Measurements from ENCODE around the gene MAP10. TPM values are rescaled to one million over a fixed set of nuclear protein-coding genes. Genes with fewer than 3 reads are reported as not detected.
A peak's percentile ranks its signal among the peaks of the same experiment; 100 is the strongest.

MAP10 gene
- total RNA-seq, 1 donor from 2014 or later, result 3.2 TPM

DNA sequence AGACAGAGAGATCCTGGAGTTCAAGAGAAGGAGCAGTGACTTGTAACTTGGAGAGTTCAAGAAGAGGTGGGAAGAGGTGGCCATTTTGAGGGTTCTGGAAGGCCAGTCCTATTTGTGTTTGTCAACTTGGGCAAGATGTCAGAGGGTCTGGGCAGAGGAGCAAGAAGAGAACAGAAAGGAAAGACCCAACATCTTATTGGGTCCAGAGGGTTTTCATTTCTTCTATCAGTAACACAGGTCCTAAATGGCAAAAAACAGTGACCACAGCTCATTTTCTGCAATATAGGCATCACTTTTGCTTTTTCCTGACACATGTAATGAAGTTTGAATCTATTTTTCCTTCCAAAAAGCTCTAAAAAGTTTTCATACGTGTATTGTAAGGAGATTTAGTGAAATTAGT is 38.3 kb upstream of the MAP10 start:
- no peak for DNase-seq
- intact Hi-C loops (cut with micrococcal nuclease), result no loop called here
- peaks cover 19% of the 10 kb centered on the region for H3K4me1 ChIP-seq
- no peak overlapping the region for H3K4me3 ChIP-seq
- TF ChIP-seq, protein P1, sequence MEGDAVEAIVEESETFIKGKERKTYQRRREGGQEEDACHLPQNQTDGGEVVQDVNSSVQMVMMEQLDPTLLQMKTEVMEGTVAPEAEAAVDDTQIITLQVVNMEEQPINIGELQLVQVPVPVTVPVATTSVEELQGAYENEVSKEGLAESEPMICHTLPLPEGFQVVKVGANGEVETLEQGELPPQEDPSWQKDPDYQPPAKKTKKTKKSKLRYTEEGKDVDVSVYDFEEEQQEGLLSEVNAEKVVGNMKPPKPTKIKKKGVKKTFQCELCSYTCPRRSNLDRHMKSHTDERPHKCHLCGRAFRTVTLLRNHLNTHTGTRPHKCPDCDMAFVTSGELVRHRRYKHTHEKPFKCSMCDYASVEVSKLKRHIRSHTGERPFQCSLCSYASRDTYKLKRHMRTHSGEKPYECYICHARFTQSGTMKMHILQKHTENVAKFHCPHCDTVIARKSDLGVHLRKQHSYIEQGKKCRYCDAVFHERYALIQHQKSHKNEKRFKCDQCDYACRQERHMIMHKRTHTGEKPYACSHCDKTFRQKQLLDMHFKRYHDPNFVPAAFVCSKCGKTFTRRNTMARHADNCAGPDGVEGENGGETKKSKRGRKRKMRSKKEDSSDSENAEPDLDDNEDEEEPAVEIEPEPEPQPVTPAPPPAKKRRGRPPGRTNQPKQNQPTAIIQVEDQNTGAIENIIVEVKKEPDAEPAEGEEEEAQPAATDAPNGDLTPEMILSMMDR (IDR thresholded peaks at IDR 0.05; ENCODE audit: borderline replicate concordance), result no peak
- no peaks in the 10 kb centered on the region for H3K36me3 ChIP-seq
- H3K27ac ChIP-seq (replicated peaks), result peak overlapping the region; percentile 40
- H3K9me3 ChIP-seq (replicated peaks), result no peaks in the 10 kb centered on the region
- H3K27me3 ChIP-seq (ENCODE audit: low read depth), result no peaks in the 10 kb centered on the region

DNA sequence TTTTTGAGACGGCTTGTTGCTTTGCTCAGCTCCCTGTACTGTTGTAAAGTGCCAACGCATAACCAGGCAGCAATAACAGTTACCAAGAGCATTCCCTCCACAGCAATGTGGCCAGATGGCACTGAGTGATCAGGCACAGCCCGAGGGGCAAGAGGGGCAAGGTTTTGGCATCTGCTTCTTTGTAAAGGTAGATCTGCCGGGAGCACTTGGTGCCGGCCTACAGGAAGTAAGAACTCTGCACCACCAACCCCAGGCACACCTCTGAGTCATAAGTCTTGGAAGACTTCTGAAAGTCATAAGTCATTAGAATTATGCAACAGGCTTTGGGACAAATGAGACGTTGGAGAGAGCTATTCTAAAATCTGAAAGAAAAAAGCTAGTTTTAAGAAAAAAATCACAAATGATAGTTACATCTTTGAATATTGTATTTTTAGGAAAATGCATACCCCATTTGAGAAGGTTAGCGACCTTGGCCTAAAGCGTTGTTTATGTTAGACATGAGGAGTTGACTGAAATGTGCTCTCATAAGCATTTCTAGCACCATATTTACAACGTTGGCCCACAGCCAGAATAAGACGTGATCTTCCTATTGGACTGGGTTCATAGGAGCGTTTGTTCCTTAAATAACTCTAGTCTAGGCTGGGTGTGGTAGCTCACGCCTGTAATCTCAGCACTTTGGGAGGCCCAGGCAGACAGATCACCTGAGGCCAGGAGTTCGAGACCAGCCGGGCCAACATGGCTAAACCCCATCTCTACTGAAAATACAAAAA is 37.7 kb upstream of the MAP10 start:
- Histone ChIP-seq H3K27ac (replicated peaks) (peak overlapping the region; percentile 40), H3K4me3 (no peak overlapping the region), H3K9me3 (replicated peaks) (no peaks in the 10 kb centered on the region), H3K4me1 (peaks cover 19% of the 10 kb centered on the region), H3K36me3 (no peaks in the 10 kb centered on the region), H3K27me3 (ENCODE audit: low read depth) (no peaks in the 10 kb centered on the region)
- TF ChIP-seq, protein P1 (IDR thresholded peaks at IDR 0.05; ENCODE audit: borderline replicate concordance), result no peak
- intact Hi-C loops (cut with micrococcal nuclease), result no loop called here
- DNase-seq, result no peak

DNA sequence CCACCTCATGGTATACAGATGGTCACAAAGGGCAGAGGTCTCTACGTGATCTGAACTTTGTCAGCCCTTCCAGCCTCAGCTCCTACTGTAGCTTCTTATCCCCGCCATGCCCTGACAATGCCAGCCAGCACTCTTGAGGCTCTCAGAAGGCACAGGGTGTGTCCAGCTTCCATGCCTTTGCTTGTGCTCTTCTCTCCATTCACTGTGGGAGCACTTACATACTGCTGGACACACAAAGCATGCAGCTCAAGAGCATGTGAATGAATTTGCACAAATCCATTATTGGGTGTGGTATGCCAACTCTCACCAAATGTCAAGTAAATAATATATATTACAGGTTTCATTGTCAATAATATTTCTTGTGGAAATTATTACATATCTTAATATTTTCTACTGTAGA is 36.4 kb upstream of the MAP10 start:
- TF ChIP-seq, protein P1 (IDR thresholded peaks at IDR 0.05; ENCODE audit: borderline replicate concordance), result no peak
- H3K4me1 ChIP-seq, result peaks cover 19% of the 10 kb centered on the region
- no peak overlapping the region for H3K27ac ChIP-seq (replicated peaks)
- no peak overlapping the region for H3K4me3 ChIP-seq
- DNase-seq, result no peak
- H3K27me3 ChIP-seq (ENCODE audit: low read depth), result no peaks in the 10 kb centered on the region
- intact Hi-C loops (cut with micrococcal nuclease), result no loop called here
- no peaks in the 10 kb centered on the region for H3K36me3 ChIP-seq
- no peaks in the 10 kb centered on the region for H3K9me3 ChIP-seq (replicated peaks)

DNA sequence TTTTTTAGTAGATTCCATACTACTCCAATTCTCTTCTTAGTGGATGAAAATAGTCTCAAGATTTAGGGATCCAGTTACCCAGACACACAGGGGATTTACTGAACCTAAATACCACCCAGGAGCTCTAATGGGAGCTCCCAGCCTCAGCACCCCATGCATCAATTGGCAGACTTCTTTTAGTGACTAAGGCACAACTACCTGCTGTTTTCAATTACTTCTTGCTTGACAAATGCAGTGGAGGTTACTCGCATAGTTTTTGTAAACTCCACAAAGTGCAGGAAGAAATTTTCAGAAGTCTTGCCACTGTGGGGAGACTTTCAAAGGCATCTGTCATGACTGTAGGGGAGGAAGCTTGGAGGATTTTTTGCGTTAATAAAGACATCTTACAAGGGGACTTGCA is 35.5 kb upstream of the MAP10 start:
- H3K9me3 ChIP-seq (replicated peaks), result no peaks in the 10 kb centered on the region
- no peak for DNase-seq
- no peaks in the 10 kb centered on the region for H3K36me3 ChIP-seq
- H3K4me3 ChIP-seq, result no peak overlapping the region
- intact Hi-C loops (cut with micrococcal nuclease), result loop anchor here (10.0 kb wide), 1 partner anchor 65 kb away; no protein-coding TSS in a partner anchor
- no peak overlapping the region for H3K27ac ChIP-seq (replicated peaks)
- H3K4me1 ChIP-seq, result peaks cover 13% of the 10 kb centered on the region
- TF ChIP-seq, protein P1 (IDR thresholded peaks at IDR 0.05; ENCODE audit: borderline replicate concordance), result no peak
- no peaks in the 10 kb centered on the region for H3K27me3 ChIP-seq (ENCODE audit: low read depth)

DNA sequence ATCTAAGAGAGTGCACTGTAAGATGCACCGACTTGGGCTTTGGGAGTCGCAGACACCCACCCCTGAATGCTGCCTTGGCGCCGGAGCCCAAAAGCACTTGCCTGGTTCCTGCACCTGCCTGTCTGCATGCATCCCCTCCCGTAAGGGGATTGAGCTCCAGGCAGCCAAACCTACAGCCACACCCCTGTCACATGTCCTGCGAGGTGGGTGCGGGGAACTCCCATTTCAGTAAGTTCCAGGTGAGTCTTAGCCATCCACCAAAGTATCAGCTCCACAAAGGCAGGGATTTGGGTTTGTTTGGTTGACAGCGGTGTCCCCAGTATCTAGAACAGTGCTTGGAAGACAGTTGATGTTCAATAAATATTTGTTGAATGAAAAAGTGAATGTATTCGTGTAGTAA is 31.5 kb upstream of the MAP10 start:
- H3K27me3 ChIP-seq (ENCODE audit: low read depth), result no peaks in the 10 kb centered on the region
- H3K4me3 ChIP-seq, result no peak overlapping the region
- H3K36me3 ChIP-seq, result no peaks in the 10 kb centered on the region
- intact Hi-C loops (cut with micrococcal nuclease), result loop anchor here (10.0 kb wide), 1 partner anchor 61 kb away; no protein-coding TSS in a partner anchor
- no peaks in the 10 kb centered on the region for H3K9me3 ChIP-seq (replicated peaks)
- H3K27ac ChIP-seq (replicated peaks), result no peak overlapping the region
- TF ChIP-seq, protein P1 (IDR thresholded peaks at IDR 0.05; ENCODE audit: borderline replicate concordance), result no peak
- H3K4me1 ChIP-seq, result no peaks in the 10 kb centered on the region
- no peak for DNase-seq

Measured in left ventricle myocardium inferior (tissue), 1 donor.